HG02759 (cell line): ENCODE data around the gene FOXP1.

Experiments
- ATAC-seq: cut with Tn5 transposase; IDR thresholded peaks from one replicate; pipeline ENCODE4 v1.9.1; 2021; ENCODE audit warnings: mild to moderate bottlenecking, moderate library complexity; ENCODE audit not compliant: unreplicated experiment

FOXP1 gene

GRCh38 chr3:71488882-71489281 is 94.6 kb downstream of the FOXP1 start:
- no peak for ATAC-seq

GRCh38 chr3:71488391-71488809 is 95.1 kb downstream of the FOXP1 start:
- no peak for ATAC-seq

- no peak for ATAC-seq
Measured at GRCh38 chr3:71487418-71487817, 96.1 kb downstream of the FOXP1 start.

- no peak for ATAC-seq
Measured at GRCh38 chr3:71486831-71487230, 96.7 kb downstream of the FOXP1 start.

- ATAC-seq, result no peak
Measured at GRCh38 chr3:71485896-71486295, 97.6 kb downstream of the FOXP1 start.

GRCh38 chr3:71484452-71484851 is 99.1 kb downstream of the FOXP1 start:
- no peak for ATAC-seq

GRCh38 chr3:71484047-71484446 is 99.5 kb downstream of the FOXP1 start:
- ATAC-seq, result no peak

GRCh38 chr3:71482771-71483170 is 100.8 kb downstream of the FOXP1 start:
- ATAC-seq, result no peak

- no peak for ATAC-seq
Measured at GRCh38 chr3:71478568-71478967, 105.0 kb downstream of the FOXP1 start.

GRCh38 chr3:71476950-71477349 is 106.6 kb downstream of the FOXP1 start:
- ATAC-seq, result no peak

- ATAC-seq, result no peak
Measured at GRCh38 chr3:71469138-71469435, 114.4 kb downstream of the FOXP1 start.

- no peak for ATAC-seq
Measured at GRCh38 chr3:71468311-71469137, 115.0 kb downstream of the FOXP1 start.

GRCh38 chr3:71466483-71466882 is 117.0 kb downstream of the FOXP1 start:
- ATAC-seq, result no peak

- ATAC-seq, result no peak
Measured at GRCh38 chr3:71465371-71466036, 118.0 kb downstream of the FOXP1 start.

GRCh38 chr3:71464613-71465012 is 118.9 kb downstream of the FOXP1 start:
- no peak for ATAC-seq

- ATAC-seq, result no peak
Measured at GRCh38 chr3:71463617-71464016, 119.9 kb downstream of the FOXP1 start.

- ATAC-seq, result no peak
Measured at GRCh38 chr3:71462586-71462985, 120.9 kb downstream of the FOXP1 start.

GRCh38 chr3:71461749-71462483 is 121.6 kb downstream of the FOXP1 start:
- no peak for ATAC-seq

- no peak for ATAC-seq
Measured at GRCh38 chr3:71461114-71461513, 122.4 kb downstream of the FOXP1 start.

- ATAC-seq, result no peak
Measured at GRCh38 chr3:71458895-71459294, 124.6 kb downstream of the FOXP1 start.

GRCh38 chr3:71456826-71457225 is 126.7 kb downstream of the FOXP1 start:
- no peak for ATAC-seq

GRCh38 chr3:71456156-71456555 is 127.4 kb downstream of the FOXP1 start:
- ATAC-seq, result peak; percentile 45
